CD14-positive monocyte (primary cell): ENCODE results near the gene ADGRE1. TPM values are rescaled to one million over a fixed set of nuclear protein-coding genes. Genes with fewer than 3 reads are reported as not detected.

ENCODE experiments used
- DNase-seq, 3 donors: peaks; one replicate each; pipeline ENCODE4 v3.0.0-alpha.2; 2011 to 2022
- H2AFZ ChIP-seq: 2 replicates; pipeline ENCODE4 v1.6.0; 2012; ENCODE audit warnings: mild to moderate bottlenecking, low read depth, low read length, inconsistent platforms; ENCODE audit not compliant: insufficient read depth, poor library complexity, severe bottlenecking
- H3K27ac ChIP-seq, 2 donors: 1 replicate in 1 of 2; 2 replicates in 1 of 2; pipeline ENCODE4 v1.5.1; 2012 to 2013; ENCODE audit warnings: low read length in 2 of 2, control low read depth in 1 of 2, inconsistent platforms in 1 of 2, low read depth in 1 of 2, mild to moderate bottlenecking in 1 of 2
- H3K27me3 ChIP-seq, 2 donors: one replicate each; pipeline versions ENCODE4 v1.6.0 to v1.6.1; 2011 to 2013; ENCODE audit warnings: low read length in 2 of 2; ENCODE audit not compliant: control insufficient read depth in 2 of 2, insufficient read depth in 2 of 2
- H3K36me3 ChIP-seq, 2 donors: replicated peaks in 1 of 2; 1 replicate in 1 of 2; 2 replicates in 1 of 2; pipeline versions ENCODE4 v1.5.1 to v1.6.1; 2012 to 2013; ENCODE audit warnings: low read length in 2 of 2, control low read depth in 1 of 2, inconsistent platforms in 1 of 2, mild to moderate bottlenecking in 1 of 2; ENCODE audit not compliant: insufficient read depth in 2 of 2, control insufficient read depth in 1 of 2
- H3K4me1 ChIP-seq, 2 donors: 1 replicate in 1 of 2; 2 replicates in 1 of 2; pipeline versions ENCODE4 v1.5.1 to v1.6.1; 2012 to 2013; ENCODE audit warnings: low read length in 2 of 2, control low read depth in 1 of 2, inconsistent platforms in 1 of 2, mild to moderate bottlenecking in 1 of 2, moderate library complexity in 1 of 2; ENCODE audit not compliant: insufficient read depth in 2 of 2, control insufficient read depth in 1 of 2
- H3K4me2 ChIP-seq: replicated peaks from 2 replicates; pipeline ENCODE3; 2012; ENCODE audit warnings: low read length, moderate library complexity, mild to moderate bottlenecking; ENCODE audit not compliant: poor library complexity, severe bottlenecking; ENCODE audit errors: extremely low read depth
- H3K4me3 ChIP-seq, 3 experiments: fragments of 200-600 bp in 1 of 3; sonication (generic) in 1 of 3; replicated peaks in 1 of 3; 1 replicate in 2 of 3; 2 replicates in 1 of 3; pipeline ENCODE4 v1.5.1; 2011 to 2013; ENCODE audit warnings: low read length in 3 of 3, mild to moderate bottlenecking in 3 of 3, control low read depth in 2 of 3, low read depth in 2 of 3, inconsistent platforms in 1 of 3, moderate library complexity in 1 of 3
- H3K79me2 ChIP-seq: 2 replicates; pipeline ENCODE4 v1.6.0; 2012; ENCODE audit warnings: mild to moderate bottlenecking, control low read depth, inconsistent platforms, low read length, moderate library complexity; ENCODE audit not compliant: insufficient read depth
- H3K9ac ChIP-seq: 2 replicates; pipeline ENCODE4 v1.6.0; 2017; ENCODE audit warnings: low read length, mild to moderate bottlenecking; ENCODE audit not compliant: insufficient read depth, poor library complexity, severe bottlenecking
- H3K9me3 ChIP-seq, 2 donors: replicated peaks in 1 of 2; 1 replicate in 1 of 2; 2 replicates in 1 of 2; pipeline versions ENCODE4 v1.5.1 to v1.6.1; 2012 to 2013; ENCODE audit warnings: low read length in 2 of 2, control low read depth in 1 of 2; ENCODE audit not compliant: control insufficient read depth in 1 of 2, insufficient read depth in 1 of 2
- H4K20me1 ChIP-seq: 2 replicates; pipeline ENCODE4 v1.6.0; 2012; ENCODE audit warnings: mild to moderate bottlenecking, low read length, control low read depth, moderate library complexity; ENCODE audit not compliant: insufficient read depth
- H3K27ac Mint-ChIP-seq, 7 donors: one replicate each; pipeline ENCODE4 v1.8.0; 2020; ENCODE audit warnings: mild to moderate bottlenecking in 7 of 7, mixed read lengths in 7 of 7, moderate library complexity in 6 of 7, inconsistent platforms in 2 of 7
- H3K27me3 Mint-ChIP-seq, 3 donors: one replicate each; pipeline ENCODE4 v1.8.0; 2021 to 2022; ENCODE audit warnings: low read depth in 3 of 3, mild to moderate bottlenecking in 3 of 3, mixed read lengths in 3 of 3, moderate library complexity in 3 of 3, inconsistent platforms in 1 of 3
- H3K36me3 Mint-ChIP-seq, 2 donors: one replicate each; pipeline ENCODE4 v1.8.0; 2020; ENCODE audit warnings: mixed read lengths in 2 of 2, inconsistent platforms in 1 of 2, mild to moderate bottlenecking in 1 of 2
- H3K4me1 Mint-ChIP-seq: one replicate; pipeline ENCODE4 v1.8.0; 2020; ENCODE audit warnings: mild to moderate bottlenecking, mixed read lengths
- H3K4me3 Mint-ChIP-seq, 2 donors: one replicate each; pipeline ENCODE4 v1.8.0; 2020; ENCODE audit warnings: mild to moderate bottlenecking in 2 of 2, mixed read lengths in 2 of 2, moderate library complexity in 1 of 2
- H3K9me3 Mint-ChIP-seq, 7 donors: one replicate each; pipeline ENCODE4 v1.8.0; 2020 to 2022; ENCODE audit warnings: mixed read lengths in 7 of 7, mild to moderate bottlenecking in 6 of 7, moderate library complexity in 6 of 7, inconsistent platforms in 2 of 7
- CTCF ChIP-seq: fragments of 200-600 bp; IDR thresholded peaks from one replicate; pipeline ENCODE4 v1.8.0; 2022; ENCODE audit warnings: antibody characterized with exemption, mild to moderate bottlenecking
- WGBS: methylation state at CpG from one replicate; pipeline ENCODE4 v1.1.5; 2013; ENCODE audit warnings: missing lambda C conversion rate; ENCODE audit not compliant: insufficient coverage; 5-methylcytosine and 5-hydroxymethylcytosine counted together
- intact Hi-C, 2 donors: fragments of 100-400 bp; cut with micrococcal nuclease; formaldehyde crosslinking; loops; one replicate each; pipeline versions ENCODE4 v1.15.0 to v1.15.1; 2023
- polyA plus RNA-seq, 3 donors: library from polyadenylated mRNA; depleted of rRNA in 1 of 3; unstranded in 2 of 3; stranded (reverse) in 1 of 3; fragments of 300-500 nt in 2 of 3; fragments of >200 nt in 1 of 3; fragmentation: Illumina TruSeq in 2 of 3; gene quantifications; 1 replicate in 2 of 3; 2 replicates in 1 of 3; pipeline ENCODE4 v1.2.3, GENCODE V29; 2012 to 2021

ADGRE1 gene
- polyA plus RNA-seq, 3 donors: 13.9 to 37.7 (median 21.6) TPM

GRCh38 chr19:6983448-6983847 is 96.1 kb downstream of the ADGRE1 start:
- Histone ChIP-seq H4K20me1 (no peaks in the 10 kb centered on the region), H3K4me1 (peaks cover 12 to 16% of the 10 kb centered on the region in 2 donors), H3K9me3 (peaks cover 19 to 32% of the 10 kb centered on the region in 2 donors), H3K27me3 (no peaks in the 10 kb centered on the region), H3K9ac (no peak overlapping the region), H3K4me3 (no peak overlapping the region), H2AFZ (no peak overlapping the region), H3K36me3 (peaks cover 0 to 9% of the 10 kb centered on the region in 2 donors), H3K79me2 (no peaks in the 10 kb centered on the region), H3K27ac (no peak overlapping the region), H3K4me2 (no peak overlapping the region)
- H3K27ac Mint-ChIP-seq: no peak overlapping the region
- H3K9me3 Mint-ChIP-seq: peaks cover 15 to 60% (median 40%) of the 10 kb centered on the region in 7 donors
- H3K27me3 Mint-ChIP-seq: peaks cover 3 to 6% (median 4%) of the 10 kb centered on the region in 3 donors
- no peak overlapping the region for H3K4me3 Mint-ChIP-seq
- DNase-seq: no peak
- intact Hi-C loops: no loop called here
- no peak for TF ChIP-seq CTCF
- no peaks in the 10 kb centered on the region for H3K36me3 Mint-ChIP-seq
- peaks cover 8% of the 10 kb centered on the region for H3K4me1 Mint-ChIP-seq

- peaks cover 18 to 25% of the 10 kb centered on the region in 2 donors for H3K4me1 ChIP-seq
- Mint-ChIP-seq H3K9me3 (peaks cover 14 to 44% (median 30%) of the 10 kb centered on the region in 7 donors), H3K4me1 (peaks cover 16% of the 10 kb centered on the region), H3K36me3 (no peaks in the 10 kb centered on the region), H3K27me3 (peaks cover 2 to 5% (median 2%) of the 10 kb centered on the region in 3 donors), H3K4me3 (no peak overlapping the region), H3K27ac (peak overlapping the region in 5 of 7 donors; percentile 54 to 81 (median 75))
- H4K20me1 ChIP-seq: no peaks in the 10 kb centered on the region
- peaks cover 19 to 29% of the 10 kb centered on the region in 2 donors for H3K9me3 ChIP-seq
- H3K27ac ChIP-seq: peak overlapping the region; percentile 53 to 60
- peak overlapping the region; percentile 19 for H2AFZ ChIP-seq
- no peaks in the 10 kb centered on the region for H3K79me2 ChIP-seq
- WGBS: 0% methylated on average over 2 of the region's 4 CpGs
- peak; percentile 40 to 48 (median 45) for DNase-seq
- intact Hi-C loops: no loop called here
- no peak overlapping the region for H3K9ac ChIP-seq
- H3K4me3 ChIP-seq: peak overlapping the region in 2 of 3 experiments; percentile 7 to 23
- H3K27me3 ChIP-seq: no peaks in the 10 kb centered on the region
- no peak for TF ChIP-seq CTCF
- peak overlapping the region; percentile 46 for H3K4me2 ChIP-seq
- peaks cover 0 to 9% of the 10 kb centered on the region in 2 donors for H3K36me3 ChIP-seq
Measured at GRCh38 chr19:6987850-6988249, 100.5 kb downstream of the ADGRE1 start.
